Measurements from ENCODE around the gene BMP7. TPM values are rescaled to one million over a fixed set of nuclear protein-coding genes. Genes with fewer than 3 reads are reported as not detected.
"Not testable (repeated sequence)": the region's sequence is repeated elsewhere in the genome, so short reads cannot be mapped to it uniquely, and the experiment has no call there.

BMP7 gene
- total RNA-seq, 3 donors from 2014 or later (not counting 1 experiment from before 2014, with no cell fraction given) = not detected

DNA sequence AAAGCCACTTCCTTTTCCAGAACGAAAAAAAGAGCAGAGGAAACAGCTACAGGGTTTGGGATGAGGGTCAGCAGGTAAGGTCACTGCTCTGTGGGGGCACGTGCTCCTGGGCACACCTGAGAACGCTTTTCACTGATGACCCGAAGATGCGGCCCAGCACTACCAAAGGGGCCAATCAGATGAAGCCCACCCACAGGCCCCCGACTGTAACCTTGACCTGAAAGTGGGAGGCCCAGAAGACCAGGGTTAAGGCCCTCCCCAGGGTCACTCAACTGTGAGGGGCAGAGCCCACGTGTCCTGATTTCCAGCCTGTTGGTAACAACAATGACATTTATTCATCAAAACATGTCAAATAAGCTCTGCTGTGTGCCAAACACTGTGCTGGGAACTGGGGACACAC is 108.0 kb downstream of the BMP7 start:
- Mint-ChIP-seq H3K36me3 (no peaks in the 10 kb centered on the region), H3K27me3 (ENCODE audit: low read depth in 2 of 2) (peaks cover 7 to 11% of the 10 kb centered on the region in 2 donors), H3K4me3 (no peak overlapping the region), H3K4me1 (no peaks in the 10 kb centered on the region), H3K27ac (no peak overlapping the region), H3K9me3 (no peaks in the 10 kb centered on the region)
- Histone ChIP-seq H3K27me3 (ENCODE audit: control insufficient read depth, insufficient read depth, low read length) (no peaks in the 10 kb centered on the region), H3K9me3 (ENCODE audit: control insufficient read depth, insufficient read depth, low read length) (no peaks in the 10 kb centered on the region), H3K4me1 (ENCODE audit: control insufficient read depth, insufficient read depth, low read length) (no peaks in the 10 kb centered on the region), H3K27ac (ENCODE audit: low read length) (no peak overlapping the region), H3K36me3 (ENCODE audit: control insufficient read depth, insufficient read depth, low read length) (no peaks in the 10 kb centered on the region), H3K4me3 (ENCODE audit: low read length) (no peak overlapping the region)
- WGBS (ENCODE audit: insufficient coverage) = 78% methylated on average over 7 of the region's 7 CpGs
- ATAC-seq (no peak), DNase-seq (no peak)
- intact Hi-C loops (cut with micrococcal nuclease) = no loop called here
- TF ChIP-seq, protein P1, sequence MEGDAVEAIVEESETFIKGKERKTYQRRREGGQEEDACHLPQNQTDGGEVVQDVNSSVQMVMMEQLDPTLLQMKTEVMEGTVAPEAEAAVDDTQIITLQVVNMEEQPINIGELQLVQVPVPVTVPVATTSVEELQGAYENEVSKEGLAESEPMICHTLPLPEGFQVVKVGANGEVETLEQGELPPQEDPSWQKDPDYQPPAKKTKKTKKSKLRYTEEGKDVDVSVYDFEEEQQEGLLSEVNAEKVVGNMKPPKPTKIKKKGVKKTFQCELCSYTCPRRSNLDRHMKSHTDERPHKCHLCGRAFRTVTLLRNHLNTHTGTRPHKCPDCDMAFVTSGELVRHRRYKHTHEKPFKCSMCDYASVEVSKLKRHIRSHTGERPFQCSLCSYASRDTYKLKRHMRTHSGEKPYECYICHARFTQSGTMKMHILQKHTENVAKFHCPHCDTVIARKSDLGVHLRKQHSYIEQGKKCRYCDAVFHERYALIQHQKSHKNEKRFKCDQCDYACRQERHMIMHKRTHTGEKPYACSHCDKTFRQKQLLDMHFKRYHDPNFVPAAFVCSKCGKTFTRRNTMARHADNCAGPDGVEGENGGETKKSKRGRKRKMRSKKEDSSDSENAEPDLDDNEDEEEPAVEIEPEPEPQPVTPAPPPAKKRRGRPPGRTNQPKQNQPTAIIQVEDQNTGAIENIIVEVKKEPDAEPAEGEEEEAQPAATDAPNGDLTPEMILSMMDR (IDR thresholded peaks at IDR 0.05) = no peak

DNA sequence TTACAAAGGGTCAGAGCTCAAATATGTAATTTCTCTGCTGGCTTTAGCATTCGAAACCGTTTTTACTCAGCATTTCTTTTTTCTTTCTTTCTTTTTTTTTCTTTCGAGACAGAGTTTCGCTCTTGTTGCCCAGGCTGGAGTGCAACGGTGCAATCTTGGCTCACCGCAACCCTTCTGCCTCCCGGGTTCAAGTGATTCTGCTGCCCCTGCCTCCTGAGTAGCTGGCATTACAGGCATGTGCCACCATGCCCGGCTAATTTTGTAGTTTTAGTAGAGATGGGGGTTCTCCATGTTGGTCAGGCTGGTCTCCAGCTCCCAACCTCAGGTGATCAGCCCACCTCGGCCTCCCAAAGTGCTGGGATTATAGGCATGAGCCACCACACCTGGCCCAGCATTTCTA is 108.7 kb downstream of the BMP7 start:
- H3K9me3 Mint-ChIP-seq; H3K4me3 ChIP-seq (ENCODE audit: low read length); H3K9me3 ChIP-seq (ENCODE audit: control insufficient read depth, insufficient read depth, low read length); H3K27ac ChIP-seq (ENCODE audit: low read length); H3K27ac Mint-ChIP-seq; H3K4me1 Mint-ChIP-seq; H3K27me3 ChIP-seq (ENCODE audit: control insufficient read depth, insufficient read depth, low read length); DNase-seq; H3K36me3 Mint-ChIP-seq; intact Hi-C loops (cut with micrococcal nuclease); ATAC-seq; H3K36me3 ChIP-seq (ENCODE audit: control insufficient read depth, insufficient read depth, low read length); H3K4me3 Mint-ChIP-seq; H3K4me1 ChIP-seq (ENCODE audit: control insufficient read depth, insufficient read depth, low read length): not testable (repeated sequence)
- peaks cover 7 to 11% of the 10 kb centered on the region in 2 donors for H3K27me3 Mint-ChIP-seq (ENCODE audit: low read depth in 2 of 2)
- 92% methylated on average over 9 of the region's 9 CpGs for WGBS (ENCODE audit: insufficient coverage)

DNA sequence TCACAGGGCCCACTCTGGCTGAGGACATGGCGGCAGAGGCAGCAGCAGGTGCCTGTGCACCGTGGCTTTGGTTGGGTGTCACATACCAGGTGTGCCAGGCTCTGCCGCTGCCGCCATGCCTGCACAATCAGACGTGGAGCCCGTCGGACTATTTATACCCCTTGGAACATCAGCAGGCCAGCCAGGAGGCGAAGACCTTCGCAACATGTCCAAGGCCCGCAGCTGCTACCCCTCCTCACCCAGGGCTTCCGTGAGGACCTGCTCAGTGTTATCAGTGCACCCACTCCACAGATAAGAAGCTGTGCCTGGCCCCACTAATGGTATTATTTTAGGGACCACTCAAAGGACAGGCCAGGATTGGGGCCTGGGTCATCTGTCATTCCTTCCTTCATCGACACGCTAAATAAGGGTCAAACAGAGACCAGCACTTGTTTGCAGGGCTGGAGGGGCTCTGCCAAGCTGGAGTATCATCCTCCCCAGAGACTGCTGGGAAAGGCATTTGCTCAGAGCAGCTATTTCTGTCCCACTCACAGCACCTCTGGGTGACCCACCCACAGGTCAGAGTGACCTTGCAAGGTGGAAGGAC is 109.2 kb downstream of the BMP7 start:
- 89% methylated on average over 13 of the region's 13 CpGs for WGBS (ENCODE audit: insufficient coverage)
- TF ChIP-seq, protein P1 (IDR thresholded peaks at IDR 0.05) = no peak
- H3K9me3 Mint-ChIP-seq = no peaks in the 10 kb centered on the region

DNA sequence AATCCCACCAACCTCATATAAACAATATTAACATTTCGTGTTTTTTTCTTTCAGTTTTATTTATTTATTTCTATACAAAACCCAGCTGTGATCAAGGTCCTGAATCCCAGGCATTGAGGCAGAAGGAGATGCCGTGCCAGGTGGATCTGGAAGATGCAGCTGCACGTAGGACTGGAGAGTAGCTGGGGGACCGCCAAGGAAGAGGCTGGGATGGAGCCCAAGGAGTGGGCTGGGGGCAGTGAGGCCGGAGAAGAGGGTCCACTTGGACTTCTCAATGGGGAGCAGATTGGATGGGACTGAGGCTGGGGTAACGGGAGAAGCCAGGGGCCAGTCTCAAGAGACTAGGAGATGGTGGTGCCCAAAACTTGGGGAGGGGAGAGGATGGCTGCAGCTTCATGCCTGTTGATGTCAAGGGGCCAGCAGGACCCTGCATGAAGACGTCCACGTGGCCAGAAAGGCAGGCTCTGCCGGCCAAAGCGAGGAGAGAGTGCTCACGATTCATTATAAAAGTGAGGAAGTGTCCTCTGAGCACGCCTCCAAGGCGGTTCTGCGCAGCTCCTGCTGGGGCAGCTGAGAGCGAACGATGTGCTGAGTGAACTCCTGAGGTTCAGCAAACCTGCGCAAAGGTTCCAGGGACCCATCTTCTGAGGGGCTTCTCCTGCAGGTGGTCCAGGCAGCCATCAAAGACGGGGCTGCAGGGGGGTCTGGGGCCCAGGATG is 110.3 kb downstream of the BMP7 start:
- no peak overlapping the region for H3K4me3 ChIP-seq (ENCODE audit: low read length)
- WGBS (ENCODE audit: insufficient coverage) = 79% methylated on average over 18 of the region's 18 CpGs
- no peaks in the 10 kb centered on the region for H3K4me1 ChIP-seq (ENCODE audit: control insufficient read depth, insufficient read depth, low read length)
- intact Hi-C loops (cut with micrococcal nuclease) = no loop called here
- H3K27ac ChIP-seq (ENCODE audit: low read length) = no peak overlapping the region
- H3K9me3 ChIP-seq (ENCODE audit: control insufficient read depth, insufficient read depth, low read length) = no peaks in the 10 kb centered on the region
- peaks cover 10 to 17% of the 10 kb centered on the region in 2 donors for H3K27me3 Mint-ChIP-seq (ENCODE audit: low read depth in 2 of 2)
- no peaks in the 10 kb centered on the region for H3K27me3 ChIP-seq (ENCODE audit: control insufficient read depth, insufficient read depth, low read length)
- H3K4me3 Mint-ChIP-seq = no peak overlapping the region
- ATAC-seq = no peak
- H3K9me3 Mint-ChIP-seq = no peaks in the 10 kb centered on the region
- no peaks in the 10 kb centered on the region for H3K4me1 Mint-ChIP-seq
- TF ChIP-seq, protein P1 (IDR thresholded peaks at IDR 0.05) = no peak
- H3K36me3 ChIP-seq (ENCODE audit: control insufficient read depth, insufficient read depth, low read length) = no peaks in the 10 kb centered on the region
- DNase-seq = no peak
- H3K27ac Mint-ChIP-seq = no peak overlapping the region
- no peaks in the 10 kb centered on the region for H3K36me3 Mint-ChIP-seq

More for the DNA sequence above, 109.2 kb downstream of the BMP7 start:
- Histone ChIP-seq H3K4me3 (ENCODE audit: low read length) (no peak overlapping the region), H3K9me3 (ENCODE audit: control insufficient read depth, insufficient read depth, low read length) (no peaks in the 10 kb centered on the region), H3K4me1 (ENCODE audit: control insufficient read depth, insufficient read depth, low read length) (no peaks in the 10 kb centered on the region), H3K36me3 (ENCODE audit: control insufficient read depth, insufficient read depth, low read length) (no peaks in the 10 kb centered on the region), H3K27ac (ENCODE audit: low read length) (no peak overlapping the region), H3K27me3 (ENCODE audit: control insufficient read depth, insufficient read depth, low read length) (no peaks in the 10 kb centered on the region)
- no peak for DNase-seq
- ATAC-seq = no peak
- Mint-ChIP-seq H3K27ac (no peak overlapping the region), H3K36me3 (no peaks in the 10 kb centered on the region), H3K4me1 (no peaks in the 10 kb centered on the region), H3K4me3 (no peak overlapping the region), H3K27me3 (ENCODE audit: low read depth in 2 of 2) (peaks cover 7 to 11% of the 10 kb centered on the region in 2 donors)
- intact Hi-C loops (cut with micrococcal nuclease) = no loop called here

Data from natural killer cell (primary cell).